ENCODE data around the gene KRT28. TPM values are rescaled to one million over a fixed set of nuclear protein-coding genes. Genes with fewer than 3 reads are reported as not detected.

The KRT28 gene
- total and polyA plus RNA-seq, 2 of the 13 experiments (the other 11 are each of a cell fraction or from before 2014, with no cell fraction given): not detected

GRCh38 chr17:40821536-40821935 lies 21.8 kb upstream of the KRT28 start:
- H4K20me1 ChIP-seq (ENCODE audit: insufficient read depth, low read length): no peaks in the 10 kb centered on the region
- no TSS peak for BruUV-seq (replicated peaks)
- no peaks in the 10 kb centered on the region; a peak in 1 of 5 replicates for H3K27me3 ChIP-seq (ENCODE audit: control insufficient read depth in 1 of 2, insufficient read depth in 2 of 2, low read length in 2 of 2)
- H3K27ac ChIP-seq (ENCODE audit: extremely low read length, insufficient read depth, low read length): no peak overlapping the region
- intact Hi-C loops (cut with micrococcal nuclease; ENCODE audit: unreplicated experiment) (no loop called here), in situ Hi-C loops (cut with HindIII; ENCODE audit: extremely low pct_ligation_motif_present, low pct_unique_long_range_greater_than_20kb) (no loop called here)
- peaks cover 4 to 7% of the 10 kb centered on the region in 2 experiments; a peak in 4 of 5 replicates for H3K36me3 ChIP-seq (replicated peaks in 1 of 2; ENCODE audit: control insufficient read depth in 1 of 2, insufficient read depth in 2 of 2, low read length in 2 of 2)
- peaks cover 31% of the 10 kb centered on the region for H3K4me1 ChIP-seq (ENCODE audit: insufficient read depth, low read length)
- no peaks in the 10 kb centered on the region for H3K9me3 ChIP-seq (ENCODE audit: low read length)
- peaks cover 32% of the 10 kb centered on the region for H3K79me2 ChIP-seq (ENCODE audit: insufficient read depth, low read length)
- ATAC-seq (no peak), FAIRE-seq (no peak), DNase-seq (ENCODE audit: low spot score) (no peak)
- no peak overlapping the region for H3K4me3 ChIP-seq (replicated peaks in 1 of 3; ENCODE audit: insufficient read depth in 1 of 3, low read depth in 2 of 3, low read length in 3 of 3)
- no peak overlapping the region for H3K9ac ChIP-seq (ENCODE audit: insufficient read depth, low read depth, low read length)
- POLR2A ChIA-PET: no interaction called here
- no peak overlapping the region for H2AFZ ChIP-seq (ENCODE audit: low read length)
- CTCF ChIA-PET (ENCODE audit: low intra/inter-chr PET ratio, low total read pairs): no interaction called here
- H3K4me2 ChIP-seq (ENCODE audit: low read depth, low read length): no peak overlapping the region
- TF ChIP-seq ZNF660 (CRISPR knock-in tag; IDR thresholded peaks at IDR 0.05; ENCODE audit: borderline replicate concordance, low read depth) (no peak), ZBTB40 (IDR thresholded peaks at IDR 0.05) (no peak), ZBTB40 (CRISPR knock-in tag; IDR thresholded peaks at IDR 0.05) (no peak)
- TF ChIP-seq, protein P1, sequence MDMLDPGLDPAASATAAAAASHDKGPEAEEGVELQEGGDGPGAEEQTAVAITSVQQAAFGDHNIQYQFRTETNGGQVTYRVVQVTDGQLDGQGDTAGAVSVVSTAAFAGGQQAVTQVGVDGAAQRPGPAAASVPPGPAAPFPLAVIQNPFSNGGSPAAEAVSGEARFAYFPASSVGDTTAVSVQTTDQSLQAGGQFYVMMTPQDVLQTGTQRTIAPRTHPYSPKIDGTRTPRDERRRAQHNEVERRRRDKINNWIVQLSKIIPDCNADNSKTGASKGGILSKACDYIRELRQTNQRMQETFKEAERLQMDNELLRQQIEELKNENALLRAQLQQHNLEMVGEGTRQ (IDR thresholded peaks at IDR 0.05; ENCODE audit: low read depth, low read length): no peak
- TF ChIP-seq, protein P1 (CRISPR knock-in tag; IDR thresholded peaks at IDR 0.05; ENCODE audit: borderline replicate concordance): no peak
- TF ChIP-seq, protein P2, sequence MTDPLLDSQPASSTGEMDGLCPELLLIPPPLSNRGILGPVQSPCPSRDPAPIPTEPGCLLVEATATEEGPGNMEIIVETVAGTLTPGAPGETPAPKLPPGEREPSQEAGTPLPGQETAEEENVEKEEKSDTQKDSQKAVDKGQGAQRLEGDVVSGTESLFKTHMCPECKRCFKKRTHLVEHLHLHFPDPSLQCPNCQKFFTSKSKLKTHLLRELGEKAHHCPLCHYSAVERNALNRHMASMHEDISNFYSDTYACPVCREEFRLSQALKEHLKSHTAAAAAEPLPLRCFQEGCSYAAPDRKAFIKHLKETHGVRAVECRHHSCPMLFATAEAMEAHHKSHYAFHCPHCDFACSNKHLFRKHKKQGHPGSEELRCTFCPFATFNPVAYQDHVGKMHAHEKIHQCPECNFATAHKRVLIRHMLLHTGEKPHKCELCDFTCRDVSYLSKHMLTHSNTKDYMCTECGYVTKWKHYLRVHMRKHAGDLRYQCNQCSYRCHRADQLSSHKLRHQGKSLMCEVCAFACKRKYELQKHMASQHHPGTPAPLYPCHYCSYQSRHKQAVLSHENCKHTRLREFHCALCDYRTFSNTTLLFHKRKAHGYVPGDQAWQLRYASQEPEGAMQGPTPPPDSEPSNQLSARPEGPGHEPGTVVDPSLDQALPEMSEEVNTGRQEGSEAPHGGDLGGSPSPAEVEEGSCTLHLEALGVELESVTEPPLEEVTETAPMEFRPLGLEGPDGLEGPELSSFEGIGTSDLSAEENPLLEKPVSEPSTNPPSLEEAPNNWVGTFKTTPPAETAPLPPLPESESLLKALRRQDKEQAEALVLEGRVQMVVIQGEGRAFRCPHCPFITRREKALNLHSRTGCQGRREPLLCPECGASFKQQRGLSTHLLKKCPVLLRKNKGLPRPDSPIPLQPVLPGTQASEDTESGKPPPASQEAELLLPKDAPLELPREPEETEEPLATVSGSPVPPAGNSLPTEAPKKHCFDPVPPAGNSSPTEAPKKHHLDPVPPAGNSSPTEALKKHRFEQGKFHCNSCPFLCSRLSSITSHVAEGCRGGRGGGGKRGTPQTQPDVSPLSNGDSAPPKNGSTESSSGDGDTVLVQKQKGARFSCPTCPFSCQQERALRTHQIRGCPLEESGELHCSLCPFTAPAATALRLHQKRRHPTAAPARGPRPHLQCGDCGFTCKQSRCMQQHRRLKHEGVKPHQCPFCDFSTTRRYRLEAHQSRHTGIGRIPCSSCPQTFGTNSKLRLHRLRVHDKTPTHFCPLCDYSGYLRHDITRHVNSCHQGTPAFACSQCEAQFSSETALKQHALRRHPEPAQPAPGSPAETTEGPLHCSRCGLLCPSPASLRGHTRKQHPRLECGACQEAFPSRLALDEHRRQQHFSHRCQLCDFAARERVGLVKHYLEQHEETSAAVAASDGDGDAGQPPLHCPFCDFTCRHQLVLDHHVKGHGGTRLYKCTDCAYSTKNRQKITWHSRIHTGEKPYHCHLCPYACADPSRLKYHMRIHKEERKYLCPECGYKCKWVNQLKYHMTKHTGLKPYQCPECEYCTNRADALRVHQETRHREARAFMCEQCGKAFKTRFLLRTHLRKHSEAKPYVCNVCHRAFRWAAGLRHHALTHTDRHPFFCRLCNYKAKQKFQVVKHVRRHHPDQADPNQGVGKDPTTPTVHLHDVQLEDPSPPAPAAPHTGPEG (CRISPR knock-in tag; IDR thresholded peaks at IDR 0.05): no peak
